ENCODE results near the gene CAST.

CAST gene

GRCh38 chr5:96823900-96824380 lies 161.8 kb downstream of the CAST start (continued):
- no peak for TF ChIP-seq ZNF175 (tag by site-specific recombination; IDR thresholded peaks at IDR 0.05)
- no peak for TF ChIP-seq ZNF514 (tag by site-specific recombination; IDR thresholded peaks at IDR 0.05)
- no peak for TF ChIP-seq MEIS1 (CRISPR knock-in tag; IDR thresholded peaks at IDR 0.05; ENCODE audit: borderline replicate concordance)
- TF ChIP-seq FEZF1 (tag by site-specific recombination; IDR thresholded peaks at IDR 0.05), result peak; percentile 85
- peak; percentile 98 for TF ChIP-seq ZNF18 (tag by site-specific recombination; IDR thresholded peaks at IDR 0.05)
- no peak for TF ChIP-seq REST (tag by site-specific recombination; IDR thresholded peaks at IDR 0.05)
- peak; percentile 49; the same call in 1 of the 2 replicates for TF ChIP-seq TSHZ1 (tag by site-specific recombination; IDR thresholded peaks at IDR 0.05; ENCODE audit: borderline replicate concordance)
- TF ChIP-seq ZNF654 (tag by site-specific recombination; IDR thresholded peaks at IDR 0.05; ENCODE audit: low read depth), result no peak
- 0 out of 2 replicates have a peak, but pooled peaks have one; percentile 52 for TF ChIP-seq ZNF580 (tag by site-specific recombination; IDR thresholded peaks at IDR 0.05)
- no peak for TF ChIP-seq ZNF701 (tag by site-specific recombination; IDR thresholded peaks at IDR 0.05)
- no peak for TF ChIP-seq ZNF624 (tag by site-specific recombination; IDR thresholded peaks at IDR 0.05)
- TF ChIP-seq ZNF555 (tag by site-specific recombination; conservative IDR thresholded peaks at IDR 0.05), result no peak
- no peak for TF ChIP-seq ZNF473 (tag by site-specific recombination; IDR thresholded peaks at IDR 0.05)
- no peak for TF ChIP-seq BCL11B (tag by site-specific recombination; IDR thresholded peaks at IDR 0.05; ENCODE audit: low read depth)
- no peak for TF ChIP-seq SALL2 (tag by site-specific recombination; IDR thresholded peaks at IDR 0.05; ENCODE audit: borderline replicate concordance)
- TF ChIP-seq EGR2 (tag by site-specific recombination; IDR thresholded peaks at IDR 0.05; ENCODE audit: low read depth), result no peak
- no peak for TF ChIP-seq PRDM2 (tag by site-specific recombination; IDR thresholded peaks at IDR 0.05; ENCODE audit: borderline replicate concordance)
- no peak for TF ChIP-seq ATF2 (tag by site-specific recombination; IDR thresholded peaks at IDR 0.05; ENCODE audit: low read depth)
- no peak for TF ChIP-seq ZNF211 (tag by site-specific recombination; IDR thresholded peaks at IDR 0.05; ENCODE audit: low read depth)
- no peak for TF ChIP-seq ZBTB8A (tag by site-specific recombination; IDR thresholded peaks at IDR 0.05)
- TF ChIP-seq ZNF248 (tag by site-specific recombination; IDR thresholded peaks at IDR 0.05), result no peak
- TF ChIP-seq ZNF37A (tag by site-specific recombination; IDR thresholded peaks at IDR 0.05), result no peak

Measured in HEK293 (cell line).